GM12878 (cell line): Measurements from ENCODE around the gene TMEM229B. TPM values are rescaled to one million over a fixed set of nuclear protein-coding genes. Genes with fewer than 3 reads are reported as not detected.
A peak's percentile ranks its signal among the peaks of the same experiment; 100 is the strongest.

Experiments
- ATAC-seq: fragments of 200-7000 bp; cut with Tn5 transposase; 3 replicates; pipeline ENCODE4 v1.9.1; 2020; ENCODE audit warnings: mild to moderate bottlenecking, moderate library complexity
- BruUV-seq: library from RNA; stranded (reverse); fragments of 400-500 nt; replicated peaks from 2 replicates; lab custom pipeline; 2021; lab: Mats Ljungman, UMichigan
- CTCF ChIA-PET: fragments of 300-600 bp; sonication (Branson Sonifier 250); formaldehyde crosslinking; extraction: SDS; loops from one replicate; lab custom pipeline; 2021; ENCODE audit warnings: inconsistent platforms; lab: Yijun Ruan, JAX
- POLR2A ChIA-PET: fragments of 350-600 bp; formaldehyde crosslinking; extraction: SDS; loops from one replicate; lab custom pipeline; 2021; ENCODE audit warnings: inconsistent platforms; lab: Charles Lee
- RAD21 ChIA-PET: fragments of 300-600 bp; sonication (Branson Sonifier 250); formaldehyde crosslinking; loops from one replicate; lab custom pipeline; 2023; ENCODE audit warnings: antibody characterized with exemption; ENCODE audit not compliant: unreplicated experiment; lab: Charles Lee
- SMC1A ChIA-PET: fragments of 300-600 bp; sonication (Branson Sonifier 250); formaldehyde crosslinking; loops from one replicate; lab custom pipeline; 2023; ENCODE audit not compliant: unreplicated experiment, uncharacterized antibody; lab: Charles Lee
- DNase-seq: peaks from one replicate; pipeline ENCODE4 v3.0.0-alpha.2; 2011; ENCODE audit warnings: low read depth, low spot score
- FAIRE-seq: peaks from 3 replicates; lab custom pipeline; 2011; peaks lifted over from hg19 to GRCh38; lab: Jason Lieb, UNC
- H2AFZ ChIP-seq: 2 replicates; pipeline ENCODE4 v1.6.0; 2011; ENCODE audit warnings: low read depth, low read length, control low read depth; ENCODE audit not compliant: control insufficient read depth
- H3K27ac ChIP-seq: 2 replicates; pipeline ENCODE4 v1.5.1; 2011; ENCODE audit warnings: control low read depth; ENCODE audit not compliant: control insufficient read depth, insufficient read depth
- H3K27me3 ChIP-seq, 2 experiments: replicated peaks in 1 of 2; 2 replicates each; pipeline versions ENCODE4 v1.6.0 to v1.6.1; 2011; ENCODE audit warnings: low read length in 1 of 2; ENCODE audit not compliant: control insufficient read depth in 2 of 2, insufficient read depth in 2 of 2
- H3K36me3 ChIP-seq, 2 experiments: 2 replicates each; pipeline ENCODE4 v1.5.1; 2011; ENCODE audit warnings: low read length in 1 of 2; ENCODE audit not compliant: control insufficient read depth in 2 of 2, insufficient read depth in 2 of 2
- H3K4me1 ChIP-seq: 2 replicates; pipeline ENCODE4 v1.6.1; 2011; ENCODE audit warnings: mild to moderate bottlenecking, low read length, moderate library complexity, mixed read lengths; ENCODE audit not compliant: control insufficient read depth, insufficient read depth
- H3K4me2 ChIP-seq: 2 replicates; pipeline ENCODE4 v1.6.0; 2011; ENCODE audit warnings: control low read depth; ENCODE audit not compliant: control insufficient read depth, insufficient read depth
- H3K4me3 ChIP-seq: fragments of 200-600 bp; sonication (generic); 2 replicates; pipeline ENCODE4 v1.5.1; 2016
- H3K79me2 ChIP-seq: 2 replicates; pipeline ENCODE4 v1.6.0; 2011; ENCODE audit warnings: low read length; ENCODE audit not compliant: control insufficient read depth, insufficient read depth
- H3K9ac ChIP-seq: 2 replicates; pipeline ENCODE4 v1.8.0; 2011; ENCODE audit warnings: low read length, control low read depth, mixed read lengths; ENCODE audit not compliant: control insufficient read depth, insufficient read depth
- H3K9me3 ChIP-seq: replicated peaks from 3 replicates; pipeline ENCODE4 v1.5.1; 2011; ENCODE audit warnings: mild to moderate bottlenecking, low read length; ENCODE audit not compliant: control insufficient read depth, insufficient read depth
- H4K20me1 ChIP-seq: 2 replicates; pipeline ENCODE4 v1.6.0; 2011; ENCODE audit not compliant: control insufficient read depth, insufficient read depth
- BHLHE40 ChIP-seq, 2 experiments: fragments of 450-650 bp in 1 of 2; IDR thresholded peaks; 2 replicates each; pipeline ENCODE4 v1.6.1; 2011 to 2017; ENCODE audit warnings: low read depth in 2 of 2, borderline replicate concordance in 1 of 2, improper control_type of control experiment in 1 of 2, low read length in 1 of 2, mild to moderate bottlenecking in 1 of 2
- EED ChIP-seq: sonication (generic); IDR thresholded peaks from 2 replicates; pipeline ENCODE4 v1.6.1; 2016; ENCODE audit warnings: antibody characterized with exemption, low read depth
- IKZF1 ChIP-seq: fragments of 450-650 bp; conservative IDR thresholded peaks from 2 replicates; pipeline ENCODE4 v1.6.1; 2017; ENCODE audit warnings: antibody characterized with exemption, mild to moderate bottlenecking
- WGBS: methylation state at CpG from one replicate; pipeline ENCODE4 v1.1.6; 2016; ENCODE audit warnings: low lambda C conversion rate; ENCODE audit not compliant: insufficient replicate concordance, insufficient coverage; ENCODE audit errors: missing lambda C conversion rate; 5-methylcytosine and 5-hydroxymethylcytosine counted together
- in situ Hi-C: fragments of 300-500 bp; cut with MboI; formaldehyde crosslinking; loops from 9 replicates; pipeline ENCODE4 v1.14.3; 2018; ENCODE audit warnings: mixed read lengths
- intact Hi-C: fragments of 100-400 bp; cut with micrococcal nuclease; formaldehyde crosslinking; loops from one replicate; pipeline ENCODE4 v1.14.2; 2022; ENCODE audit not compliant: unreplicated experiment
- polyA plus RNA-seq, 11 experiments: library from polyadenylated mRNA; depleted of rRNA in 4 of 11; unstranded in 6 of 11; stranded (reverse) in 5 of 11; fragments of >200 nt; fragmentation: Nextera tagmentation in 4 of 11; fragmentation: Illumina TruSeq in 1 of 11; extraction: Ambion mirVana in 4 of 11; extraction: Trizol in 1 of 11; gene quantifications; 1 replicate in 1 of 11; 2 replicates in 10 of 11; pipeline versions ENCODE4 v1.2.1 to v1.2.3, GENCODE V29; 2011 to 2016; ENCODE audit warnings: inconsistent platforms in 2 of 11, missing spikeins in 2 of 11, low read depth in 1 of 11
- total RNA-seq, 4 experiments: library from RNA; depleted of rRNA in 3 of 4; stranded (reverse); fragments of >200 nt in 3 of 4; fragmentation: Illumina TruSeq in 1 of 4; extraction: Trizol in 1 of 4; gene quantifications; 2 replicates each; pipeline versions ENCODE4 v1.2.1 to v1.2.3, GENCODE V29; 2013 to 2021

The TMEM229B gene
- total and polyA plus RNA-seq, 10 of the 15 experiments (the other 5 are each of a cell fraction or from before 2014, with no cell fraction given), result 0.24 to 5.3 (median 1.7) TPM

- POLR2A ChIA-PET, result interaction anchor here (0.5 kb wide), 1 partner anchor 136 kb away, joined by 3 read pairs; no protein-coding TSS in a partner anchor
- Histone ChIP-seq H4K20me1 (no peaks in the 10 kb centered on the region), H3K4me2 (peak overlapping the region; percentile 90), H3K27me3 (no peaks in the 10 kb centered on the region; a peak in 2 of 4 replicates), H3K36me3 (no peaks in the 10 kb centered on the region), H3K79me2 (no peaks in the 10 kb centered on the region), H3K4me3 (peak overlapping the region; percentile 85; the same call in 1 of the 2 replicates), H3K4me1 (peaks cover 20% of the 10 kb centered on the region), H3K27ac (no peak overlapping the region), H3K9me3 (no peaks in the 10 kb centered on the region), H3K9ac (peak overlapping the region; percentile 11; the same call in 1 of the 2 replicates), H2AFZ (peak overlapping the region; percentile 65)
- intact Hi-C loops, result loop anchor here (2.0 kb wide), 1 partner anchor 27 kb away; the partner anchor contains the start of gene TMEM229B
- FAIRE-seq, result no peak
- 2% methylated on average over 41 of the region's 45 CpGs for WGBS
- RAD21 ChIA-PET, result no interaction called here
- ATAC-seq, result peak; percentile 75
- in situ Hi-C loops, result no loop called here
- TF ChIP-seq BHLHE40 (IDR thresholded peaks at IDR 0.05; ENCODE audit: borderline replicate concordance in 1 of 2, low read depth in 2 of 2, low read length in 1 of 2) (peak in 1 of 2 experiments; percentile 30; a peak in 1 of 4 replicates), EED (no peak), IKZF1 (0 out of 2 replicates have a peak, but pooled peaks have one; percentile 4)
- BruUV-seq, result no TSS peak
- DNase-seq, result no peak
- CTCF ChIA-PET, result interaction anchor here (0.9 to 1.9 kb wide), 3 partner anchors 8 to 86 kb away, joined by 3 to 4 read pairs (median 4); no protein-coding TSS in a partner anchor
- SMC1A ChIA-PET, result interaction anchor here (0.8 to 1.2 kb wide), 2 partner anchors 27 to 69 kb away, joined by 3 to 4 read pairs; partner anchors contain the start of gene TMEM229B
These were observed 27.0 kb upstream of the TMEM229B start for GRCh38 chr14:67515386-67516079.
